MM.1S (cell line): ENCODE measurements around the gene FAM162A.
A peak's percentile ranks its signal among the peaks of the same experiment; 100 is the strongest.

ENCODE experiments used
- DNase-seq: peaks from one replicate; pipeline ENCODE4 v3.0.0-alpha.2; 2015
- H2AFZ ChIP-seq: fragments of 300-600 bp; sonication (generic); 2 replicates; pipeline ENCODE4 v1.6.0; 2016; ENCODE audit warnings: antibody characterized with exemption, low read length
- H3F3A ChIP-seq: fragments of 300-600 bp; sonication (generic); 2 replicates; pipeline ENCODE4 v1.6.1; 2016; ENCODE audit warnings: mild to moderate bottlenecking, antibody characterized with exemption, low read length, moderate library complexity, mixed read lengths; ENCODE audit not compliant: insufficient read depth
- H3K27ac ChIP-seq: fragments of 300-600 bp; sonication (generic); 2 replicates; pipeline ENCODE4 v1.5.1; 2016; ENCODE audit warnings: mild to moderate bottlenecking, low read length
- H3K27me3 ChIP-seq: fragments of 300-600 bp; sonication (generic); replicated peaks from 2 replicates; pipeline ENCODE4 v1.6.0; 2016; ENCODE audit warnings: low read length; ENCODE audit not compliant: insufficient read depth
- H3K36me3 ChIP-seq: fragments of 300-600 bp; sonication (generic); replicated peaks from 2 replicates; pipeline ENCODE4 v1.6.1; 2016; ENCODE audit warnings: mild to moderate bottlenecking, low read length, mixed read lengths; ENCODE audit not compliant: insufficient read depth
- H3K4me1 ChIP-seq: fragments of 300-600 bp; sonication (generic); 2 replicates; pipeline ENCODE4 v1.6.1; 2016; ENCODE audit warnings: low read length, mixed read lengths
- H3K4me2 ChIP-seq: fragments of 300-600 bp; sonication (generic); 2 replicates; pipeline ENCODE4 v1.6.0; 2016; ENCODE audit warnings: low read depth, low read length
- H3K4me3 ChIP-seq: fragments of 300-600 bp; sonication (generic); 2 replicates; pipeline ENCODE4 v1.5.1; 2016; ENCODE audit warnings: low read length, mixed read lengths
- H3K79me2 ChIP-seq: fragments of 300-600 bp; sonication (generic); 2 replicates; pipeline ENCODE4 v1.6.1; 2016; ENCODE audit warnings: mixed run types, low read length, mixed read lengths
- H3K9ac ChIP-seq: fragments of 300-600 bp; sonication (generic); 2 replicates; pipeline ENCODE4 v1.6.1; 2016; ENCODE audit warnings: low read length, mixed read lengths
- H3K9me2 ChIP-seq: fragments of 300-600 bp; sonication (generic); replicated peaks from 2 replicates; pipeline ENCODE4 v1.6.1; 2016; ENCODE audit warnings: mild to moderate bottlenecking, low read length, mixed read lengths; ENCODE audit not compliant: insufficient read depth
- H3K9me3 ChIP-seq: fragments of 300-600 bp; sonication (generic); replicated peaks from 2 replicates; pipeline ENCODE4 v1.6.1; 2016; ENCODE audit warnings: mild to moderate bottlenecking, low read length, mixed read lengths; ENCODE audit not compliant: insufficient read depth
- H4K20me1 ChIP-seq: fragments of 300-600 bp; sonication (generic); 2 replicates; pipeline ENCODE4 v1.6.1; 2016; ENCODE audit warnings: mild to moderate bottlenecking, low read length, moderate library complexity, mixed read lengths; ENCODE audit not compliant: insufficient read depth
- CTCF ChIP-seq: fragments of 300-600 bp; sonication (generic); IDR thresholded peaks from 2 replicates; pipeline ENCODE4 v1.5.1; 2016; ENCODE audit warnings: antibody characterized with exemption, low read length, mixed read lengths
- EZH2 ChIP-seq: fragments of 300-600 bp; sonication (generic); optimal IDR thresholded peaks from 2 replicates; pipeline ENCODE3; 2017; ENCODE audit warnings: low read depth, mild to moderate bottlenecking, antibody characterized with exemption, low read length, mixed read lengths
- EZH2phosphoT487 ChIP-seq: fragments of 300-600 bp; sonication (generic); IDR thresholded peaks from 2 replicates; pipeline ENCODE4 v1.6.1; 2018; ENCODE audit warnings: antibody characterized with exemption, low read length

FAM162A gene

GRCh38 chr3:122410111-122410510 is 26.1 kb downstream of the FAM162A start:
- no peak overlapping the region for H3K9ac ChIP-seq
- H3K79me2 ChIP-seq = peaks cover 15% of the 10 kb centered on the region; the same call in 1 of the 2 replicates
- 0 out of 2 replicates have a peak, but pooled peaks cover 3% of the 10 kb centered on the region for H3K36me3 ChIP-seq
- no peaks in the 10 kb centered on the region for H3K27me3 ChIP-seq
- H2AFZ ChIP-seq = no peak overlapping the region
- no peaks in the 10 kb centered on the region for H4K20me1 ChIP-seq
- no peak overlapping the region for H3K27ac ChIP-seq
- no peak for TF ChIP-seq EZH2phosphoT487
- TF ChIP-seq EZH2 = no peak
- no peak for TF ChIP-seq CTCF
- H3K4me1 ChIP-seq = peaks cover 28% of the 10 kb centered on the region
- H3K4me3 ChIP-seq = no peak overlapping the region
- H3F3A ChIP-seq = peaks cover 15% of the 10 kb centered on the region
- H3K4me2 ChIP-seq = no peak overlapping the region
- H3K9me3 ChIP-seq = no peaks in the 10 kb centered on the region
- H3K9me2 ChIP-seq = no peaks in the 10 kb centered on the region
- DNase-seq = no peak

GRCh38 chr3:122410639-122411038 is 26.7 kb downstream of the FAM162A start:
- Histone ChIP-seq H3K9me3 (no peaks in the 10 kb centered on the region), H3K4me2 (no peak overlapping the region), H3K4me3 (no peak overlapping the region), H2AFZ (no peak overlapping the region), H3K9me2 (no peaks in the 10 kb centered on the region), H3K27ac (no peak overlapping the region), H3K27me3 (no peaks in the 10 kb centered on the region), H3K9ac (no peak overlapping the region), H3F3A (peaks cover 21% of the 10 kb centered on the region), H3K79me2 (peaks cover 15% of the 10 kb centered on the region; the same call in 1 of the 2 replicates), H4K20me1 (no peaks in the 10 kb centered on the region), H3K36me3 (0 out of 2 replicates have a peak, but pooled peaks cover 3% of the 10 kb centered on the region), H3K4me1 (peaks cover 23% of the 10 kb centered on the region)
- DNase-seq = no peak
- no peak for TF ChIP-seq EZH2
- TF ChIP-seq EZH2phosphoT487 = no peak
- no peak for TF ChIP-seq CTCF

- Histone ChIP-seq H3K9me2 (no peaks in the 10 kb centered on the region), H3K27ac (peak overlapping the region; percentile 97; the same call in 1 of the 2 replicates), H3K36me3 (no peaks in the 10 kb centered on the region), H3K79me2 (peaks cover 36% of the 10 kb centered on the region), H3K4me3 (peak overlapping the region; percentile 76), H4K20me1 (no peaks in the 10 kb centered on the region), H3K9ac (peak overlapping the region; percentile 88; the same call in 1 of the 2 replicates), H3K9me3 (no peaks in the 10 kb centered on the region), H3F3A (peaks cover 24% of the 10 kb centered on the region), H3K4me2 (peak overlapping the region; percentile 85), H2AFZ (no peak overlapping the region), H3K4me1 (peaks cover 7% of the 10 kb centered on the region), H3K27me3 (no peaks in the 10 kb centered on the region)
- TF ChIP-seq EZH2 (no peak), CTCF (no peak), EZH2phosphoT487 (no peak)
- no peak for DNase-seq
Measured at GRCh38 chr3:122414391-122414790, 30.4 kb downstream of the FAM162A start.
